Esophagus muscularis mucosa (tissue), 3 donors: ENCODE measurements around the gene ARL1.

ENCODE experiments used
- POLR2A ChIP-seq: fragments of 450-650 bp; IDR thresholded peaks from one replicate; pipeline ENCODE4 v1.6.1; 2017; ENCODE audit warnings: antibody characterized with exemption, moderate library complexity, mild to moderate bottlenecking, low read depth
- POLR2AphosphoS5 ChIP-seq, 2 donors: sonication (generic); formaldehyde crosslinking; IDR thresholded peaks; one replicate each; pipeline ENCODE4 v1.6.1; 2017; ENCODE audit warnings: antibody characterized with exemption in 2 of 2
- TF ChIP-seq, protein P1 (sequence below), 3 experiments: fragments of 200-600 bp in 2 of 3; fragments of 450-650 bp in 1 of 3; sonication (generic) in 2 of 3; IDR thresholded peaks; one replicate each; pipeline ENCODE4 v1.5.1; 2017 to 2019; ENCODE audit warnings: antibody characterized with exemption in 3 of 3, mild to moderate bottlenecking in 2 of 3, moderate library complexity in 1 of 3

- no peak for TF ChIP-seq POLR2A
- TF ChIP-seq, protein P1, sequence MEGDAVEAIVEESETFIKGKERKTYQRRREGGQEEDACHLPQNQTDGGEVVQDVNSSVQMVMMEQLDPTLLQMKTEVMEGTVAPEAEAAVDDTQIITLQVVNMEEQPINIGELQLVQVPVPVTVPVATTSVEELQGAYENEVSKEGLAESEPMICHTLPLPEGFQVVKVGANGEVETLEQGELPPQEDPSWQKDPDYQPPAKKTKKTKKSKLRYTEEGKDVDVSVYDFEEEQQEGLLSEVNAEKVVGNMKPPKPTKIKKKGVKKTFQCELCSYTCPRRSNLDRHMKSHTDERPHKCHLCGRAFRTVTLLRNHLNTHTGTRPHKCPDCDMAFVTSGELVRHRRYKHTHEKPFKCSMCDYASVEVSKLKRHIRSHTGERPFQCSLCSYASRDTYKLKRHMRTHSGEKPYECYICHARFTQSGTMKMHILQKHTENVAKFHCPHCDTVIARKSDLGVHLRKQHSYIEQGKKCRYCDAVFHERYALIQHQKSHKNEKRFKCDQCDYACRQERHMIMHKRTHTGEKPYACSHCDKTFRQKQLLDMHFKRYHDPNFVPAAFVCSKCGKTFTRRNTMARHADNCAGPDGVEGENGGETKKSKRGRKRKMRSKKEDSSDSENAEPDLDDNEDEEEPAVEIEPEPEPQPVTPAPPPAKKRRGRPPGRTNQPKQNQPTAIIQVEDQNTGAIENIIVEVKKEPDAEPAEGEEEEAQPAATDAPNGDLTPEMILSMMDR (IDR thresholded peaks at IDR 0.05): no peak
- no peak for TF ChIP-seq POLR2AphosphoS5 (IDR thresholded peaks at IDR 0.05)
These were observed 34.1 kb upstream of the ARL1 start for GRCh38 chr12:101441461-101442224.
